ENCODE data around the gene BTG4. TPM values are rescaled to one million over a fixed set of nuclear protein-coding genes. Genes with fewer than 3 reads are reported as not detected.
A peak's percentile ranks its signal among the peaks of the same experiment; 100 is the strongest.

BTG4 gene
- total RNA-seq, 1 experiment from 2014 or later = not detected

- in situ Hi-C loops (cut with HindIII; ENCODE audit: low pct_unique_long_range_greater_than_20kb, low sequenced_read_pairs) = no loop called here
- DNase-seq (ENCODE audit: low read depth) = no peak
Observed at GRCh38 chr11:111448414-111448813, 63.8 kb downstream of the BTG4 start.

GRCh38 chr11:111447931-111448330, 64.3 kb downstream of the BTG4 start:
- DNase-seq (ENCODE audit: low read depth) = no peak
- in situ Hi-C loops (cut with HindIII; ENCODE audit: low pct_unique_long_range_greater_than_20kb, low sequenced_read_pairs) = no loop called here

- DNase-seq (ENCODE audit: low read depth) = no peak
- in situ Hi-C loops (cut with HindIII; ENCODE audit: low pct_unique_long_range_greater_than_20kb, low sequenced_read_pairs) = no loop called here
Observed at GRCh38 chr11:111447112-111447471, 65.1 kb downstream of the BTG4 start.

- peak; percentile 69 for DNase-seq (ENCODE audit: low read depth)
- in situ Hi-C loops (cut with HindIII; ENCODE audit: low pct_unique_long_range_greater_than_20kb, low sequenced_read_pairs) = no loop called here
Observed at GRCh38 chr11:111446404-111447111, 65.6 kb downstream of the BTG4 start.

- DNase-seq (ENCODE audit: low read depth) = no peak
- in situ Hi-C loops (cut with HindIII; ENCODE audit: low pct_unique_long_range_greater_than_20kb, low sequenced_read_pairs) = no loop called here
Observed at GRCh38 chr11:111445586-111445985, 66.6 kb downstream of the BTG4 start.

Other genes starting within 250 kb of the BTG4 start
- gene POU2AF3, start 213.8 kb downstream of the BTG4 start, total RNA-seq (2014; rRNA removed; shearing (Covaris generic); ENCODE audit: low replicate concordance) = not detected in 2 replicates
- not detected in 2 replicates for gene POU2AF1, start 133.1 kb downstream of the BTG4 start, total RNA-seq (2014; rRNA removed; shearing (Covaris generic); ENCODE audit: low replicate concordance)
- gene HOATZ, start 2.4 kb upstream of the BTG4 start, total RNA-seq (2014; rRNA removed; shearing (Covaris generic); ENCODE audit: low replicate concordance) = not detected in 2 replicates
- not detected in 2 replicates for gene LAYN, start 28.3 kb upstream of the BTG4 start, total RNA-seq (2014; rRNA removed; shearing (Covaris generic); ENCODE audit: low replicate concordance)
- 1.5 and 2.2 TPM in 2 replicates for gene SIK2, start 90.1 kb upstream of the BTG4 start, total RNA-seq (2014; rRNA removed; shearing (Covaris generic); ENCODE audit: low replicate concordance)

Data from Caki2 (cell line).